ENCODE measurements around the gene ULK4.

Gene ULK4

GRCh38 chr3:41966206-41966605 lies 4.3 kb upstream of the ULK4 start:
- no peak overlapping the region for H3K9ac ChIP-seq (ENCODE audit: low read depth, low read length, poor library complexity, severe bottlenecking)
- H3K9me2 ChIP-seq (replicated peaks; ENCODE audit: low read depth, low read length), result no peaks in the 10 kb centered on the region
- H3K36me3 ChIP-seq (ENCODE audit: insufficient read depth, low read length), result no peaks in the 10 kb centered on the region
- no peaks in the 10 kb centered on the region for H3K4me1 ChIP-seq (ENCODE audit: insufficient read depth, low read length, poor library complexity, severe bottlenecking)
- TF ChIP-seq EZH2phosphoT487 (IDR thresholded peaks at IDR 0.05; ENCODE audit: borderline replicate concordance) (no peak), CTCF (conservative IDR thresholded peaks at IDR 0.05; ENCODE audit: low read length) (no peak)
- no peak overlapping the region for H3K4me2 ChIP-seq (ENCODE audit: low read depth, low read length, poor library complexity, severe bottlenecking)
- no peak overlapping the region for H3K4me3 ChIP-seq (ENCODE audit: low read length, poor library complexity, severe bottlenecking)
- H3F3A ChIP-seq (ENCODE audit: low read depth), result peaks cover 3% of the 10 kb centered on the region; the same call in 1 of the 2 replicates
- no peak overlapping the region for H2AFZ ChIP-seq (ENCODE audit: low read length)
- H3K27me3 ChIP-seq (ENCODE audit: insufficient read depth, low read length, poor library complexity, severe bottlenecking), result no peaks in the 10 kb centered on the region
- H4K20me1 ChIP-seq (ENCODE audit: insufficient read depth, low read length, poor library complexity, severe bottlenecking), result no peaks in the 10 kb centered on the region
- H3K79me2 ChIP-seq (ENCODE audit: insufficient read depth, low read length), result no peaks in the 10 kb centered on the region
- no peaks in the 10 kb centered on the region for H3K9me3 ChIP-seq (ENCODE audit: insufficient read depth, low read depth, low read length)

DNA sequence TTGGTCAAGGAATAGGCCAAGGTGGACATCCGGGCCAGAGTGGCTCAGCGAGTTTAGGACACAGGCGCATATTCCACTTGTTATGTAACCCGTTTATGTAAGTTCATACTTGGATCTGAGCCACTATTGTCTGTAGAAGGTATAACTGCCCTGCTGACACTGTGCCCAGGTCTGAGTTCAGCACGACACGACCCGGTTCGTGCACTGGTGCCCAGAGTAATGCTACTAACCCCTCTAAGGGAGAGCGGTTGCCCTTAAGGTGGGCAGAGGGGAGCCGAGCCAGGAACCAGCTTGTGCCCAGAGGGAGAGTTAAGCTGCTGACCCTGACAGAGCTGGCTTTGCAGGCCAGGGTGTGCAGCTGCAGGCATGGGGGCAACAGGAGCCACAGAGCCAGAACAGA lies 1.9 kb upstream of the ULK4 start:
- Histone ChIP-seq H3K9me3 (ENCODE audit: insufficient read depth, low read depth, low read length) (no peaks in the 10 kb centered on the region), H3K79me2 (ENCODE audit: insufficient read depth, low read length) (0 out of 2 replicates have a peak, but pooled peaks cover 7% of the 10 kb centered on the region), H3K9ac (ENCODE audit: low read depth, low read length, poor library complexity, severe bottlenecking) (no peak overlapping the region), H2AFZ (ENCODE audit: low read length) (no peak overlapping the region), H3K27me3 (ENCODE audit: insufficient read depth, low read length, poor library complexity, severe bottlenecking) (no peaks in the 10 kb centered on the region), H3K4me2 (ENCODE audit: low read depth, low read length, poor library complexity, severe bottlenecking) (no peak overlapping the region), H3F3A (ENCODE audit: low read depth) (peaks cover 3% of the 10 kb centered on the region; the same call in 1 of the 2 replicates), H3K9me2 (replicated peaks; ENCODE audit: low read depth, low read length) (no peaks in the 10 kb centered on the region), H3K4me1 (ENCODE audit: insufficient read depth, low read length, poor library complexity, severe bottlenecking) (peaks cover 6% of the 10 kb centered on the region), H4K20me1 (ENCODE audit: insufficient read depth, low read length, poor library complexity, severe bottlenecking) (no peaks in the 10 kb centered on the region), H3K4me3 (ENCODE audit: low read length, poor library complexity, severe bottlenecking) (no peak overlapping the region), H3K36me3 (ENCODE audit: insufficient read depth, low read length) (no peaks in the 10 kb centered on the region)
- TF ChIP-seq EZH2phosphoT487 (IDR thresholded peaks at IDR 0.05; ENCODE audit: borderline replicate concordance) (no peak), CTCF (conservative IDR thresholded peaks at IDR 0.05; ENCODE audit: low read length) (no peak)

GRCh38 chr3:41960826-41961750 lies 815 bp downstream of the ULK4 start:
- no peaks in the 10 kb centered on the region for H4K20me1 ChIP-seq (ENCODE audit: insufficient read depth, low read length, poor library complexity, severe bottlenecking)
- H3K4me3 ChIP-seq (ENCODE audit: low read length, poor library complexity, severe bottlenecking), result peak overlapping the region; percentile 91
- peak overlapping the region; percentile 68 for H3K9ac ChIP-seq (ENCODE audit: low read depth, low read length, poor library complexity, severe bottlenecking)
- no peaks in the 10 kb centered on the region for H3K27me3 ChIP-seq (ENCODE audit: insufficient read depth, low read length, poor library complexity, severe bottlenecking)
- no peaks in the 10 kb centered on the region for H3K9me2 ChIP-seq (replicated peaks; ENCODE audit: low read depth, low read length)
- peaks cover 6% of the 10 kb centered on the region for H3K4me1 ChIP-seq (ENCODE audit: insufficient read depth, low read length, poor library complexity, severe bottlenecking)
- peaks cover 3% of the 10 kb centered on the region; the same call in 1 of the 2 replicates for H3F3A ChIP-seq (ENCODE audit: low read depth)
- no peaks in the 10 kb centered on the region for H3K36me3 ChIP-seq (ENCODE audit: insufficient read depth, low read length)
- TF ChIP-seq CTCF (conservative IDR thresholded peaks at IDR 0.05; ENCODE audit: low read length) (no peak), EZH2phosphoT487 (IDR thresholded peaks at IDR 0.05; ENCODE audit: borderline replicate concordance) (no peak)
- peak overlapping the region; percentile 94 for H3K4me2 ChIP-seq (ENCODE audit: low read depth, low read length, poor library complexity, severe bottlenecking)
- H2AFZ ChIP-seq (ENCODE audit: low read length), result peak overlapping the region; percentile 92
- H3K9me3 ChIP-seq (ENCODE audit: insufficient read depth, low read depth, low read length), result no peaks in the 10 kb centered on the region
- 0 out of 2 replicates have a peak, but pooled peaks cover 7% of the 10 kb centered on the region for H3K79me2 ChIP-seq (ENCODE audit: insufficient read depth, low read length)
